Endothelial cell of umbilical vein (primary cell): ENCODE data around the gene SEMA4D.

Experiments
- EZH2 ChIP-seq: IDR thresholded peaks from 2 replicates; pipeline ENCODE4 v1.6.1; 2012; ENCODE audit warnings: borderline replicate concordance, low read depth, mild to moderate bottlenecking, moderate library complexity, low read length, inconsistent platforms; ENCODE audit not compliant: severe bottlenecking
- FOS ChIP-seq: IDR thresholded peaks from 2 replicates; pipeline ENCODE4 v1.6.1; 2011; ENCODE audit warnings: mild to moderate bottlenecking, low read length, moderate library complexity, borderline replicate concordance; ENCODE audit not compliant: insufficient read depth
- GATA2 ChIP-seq: IDR thresholded peaks from 2 replicates; pipeline ENCODE4 v1.7.0; 2011; ENCODE audit warnings: low read depth, mild to moderate bottlenecking, moderate library complexity, mixed read lengths, low read length; ENCODE audit not compliant: insufficient read length, insufficient read depth
- JUN ChIP-seq: IDR thresholded peaks from 2 replicates; pipeline ENCODE4 v1.6.1; 2011; ENCODE audit warnings: borderline replicate concordance, low read depth; ENCODE audit not compliant: insufficient read length, insufficient read depth
- MYC ChIP-seq: IDR thresholded peaks from one replicate; pipeline ENCODE4 v1.6.1; 2011; ENCODE audit warnings: mild to moderate bottlenecking, low read depth, low read length
- POLR2A ChIP-seq: IDR thresholded peaks from 2 replicates; pipeline ENCODE4 v1.6.1; 2012; ENCODE audit warnings: low read depth, mild to moderate bottlenecking, control low read depth, low read length
- POLR2AphosphoS5 ChIP-seq: IDR thresholded peaks from 2 replicates; pipeline ENCODE4 v1.6.1; 2012; ENCODE audit warnings: low read depth, mild to moderate bottlenecking, control low read depth, low read length, moderate library complexity; ENCODE audit not compliant: insufficient read depth
- TF ChIP-seq, protein P1 (sequence below), 2 donors: IDR thresholded peaks; 1 replicate in 1 of 2; 2 replicates in 1 of 2; pipeline ENCODE4 v1.5.1; 2011; ENCODE audit warnings: low read length in 2 of 2, mild to moderate bottlenecking in 2 of 2, moderate library complexity in 2 of 2, control low read depth in 1 of 2, inconsistent platforms in 1 of 2, low read depth in 1 of 2; ENCODE audit not compliant: insufficient read depth in 1 of 2; ENCODE audit errors: extremely low read depth in 1 of 2
- TF ChIP-seq, protein P2 (sequence below): IDR thresholded peaks from 2 replicates; pipeline ENCODE4 v1.6.1; 2011; ENCODE audit not compliant: insufficient read depth, insufficient read length

DNA sequence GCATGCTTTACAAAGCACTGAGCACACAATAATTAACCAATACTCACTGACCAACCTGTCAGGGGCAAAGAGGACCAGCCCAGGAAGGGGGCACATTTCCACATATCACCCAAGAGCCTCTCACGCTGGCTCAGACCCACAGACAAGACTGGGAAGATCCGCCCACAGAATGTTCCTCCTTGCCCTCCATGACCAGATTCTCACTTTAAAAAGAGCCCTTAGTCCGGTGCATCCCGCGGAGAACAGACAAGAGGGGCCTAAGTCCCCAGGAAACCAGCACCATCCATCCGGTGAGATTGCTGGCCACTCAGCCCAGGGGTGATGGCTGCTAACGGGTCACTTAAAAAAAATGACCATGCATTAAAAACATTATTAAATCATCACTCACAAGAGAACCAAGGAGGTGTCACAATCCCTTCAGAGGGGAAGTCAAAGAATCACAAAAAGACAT lies 32.9 kb downstream of the SEMA4D start:
- TF ChIP-seq, protein P1, sequence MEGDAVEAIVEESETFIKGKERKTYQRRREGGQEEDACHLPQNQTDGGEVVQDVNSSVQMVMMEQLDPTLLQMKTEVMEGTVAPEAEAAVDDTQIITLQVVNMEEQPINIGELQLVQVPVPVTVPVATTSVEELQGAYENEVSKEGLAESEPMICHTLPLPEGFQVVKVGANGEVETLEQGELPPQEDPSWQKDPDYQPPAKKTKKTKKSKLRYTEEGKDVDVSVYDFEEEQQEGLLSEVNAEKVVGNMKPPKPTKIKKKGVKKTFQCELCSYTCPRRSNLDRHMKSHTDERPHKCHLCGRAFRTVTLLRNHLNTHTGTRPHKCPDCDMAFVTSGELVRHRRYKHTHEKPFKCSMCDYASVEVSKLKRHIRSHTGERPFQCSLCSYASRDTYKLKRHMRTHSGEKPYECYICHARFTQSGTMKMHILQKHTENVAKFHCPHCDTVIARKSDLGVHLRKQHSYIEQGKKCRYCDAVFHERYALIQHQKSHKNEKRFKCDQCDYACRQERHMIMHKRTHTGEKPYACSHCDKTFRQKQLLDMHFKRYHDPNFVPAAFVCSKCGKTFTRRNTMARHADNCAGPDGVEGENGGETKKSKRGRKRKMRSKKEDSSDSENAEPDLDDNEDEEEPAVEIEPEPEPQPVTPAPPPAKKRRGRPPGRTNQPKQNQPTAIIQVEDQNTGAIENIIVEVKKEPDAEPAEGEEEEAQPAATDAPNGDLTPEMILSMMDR (IDR thresholded peaks at IDR 0.05; ENCODE audit: extremely low read depth in 1 of 2, insufficient read depth in 1 of 2, low read depth in 1 of 2, low read length in 2 of 2): no peak
- TF ChIP-seq, protein P2, sequence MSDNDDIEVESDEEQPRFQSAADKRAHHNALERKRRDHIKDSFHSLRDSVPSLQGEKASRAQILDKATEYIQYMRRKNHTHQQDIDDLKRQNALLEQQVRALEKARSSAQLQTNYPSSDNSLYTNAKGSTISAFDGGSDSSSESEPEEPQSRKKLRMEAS: no peak
- no peak for TF ChIP-seq POLR2AphosphoS5
- TF ChIP-seq POLR2A: no peak
- TF ChIP-seq EZH2: no peak
- no peak for TF ChIP-seq MYC
- no peak for TF ChIP-seq JUN
- no peak for TF ChIP-seq FOS
- no peak for TF ChIP-seq GATA2
